HPDE6-E6E7 (cell line): ENCODE results near the gene BMERB1.

ENCODE experiments used
- DNase-seq: peaks from one replicate; pipeline ENCODE4 v3.0.0; 2011; ENCODE audit warnings: missing footprints; ENCODE audit errors: extremely low spot score

Gene BMERB1

DNA sequence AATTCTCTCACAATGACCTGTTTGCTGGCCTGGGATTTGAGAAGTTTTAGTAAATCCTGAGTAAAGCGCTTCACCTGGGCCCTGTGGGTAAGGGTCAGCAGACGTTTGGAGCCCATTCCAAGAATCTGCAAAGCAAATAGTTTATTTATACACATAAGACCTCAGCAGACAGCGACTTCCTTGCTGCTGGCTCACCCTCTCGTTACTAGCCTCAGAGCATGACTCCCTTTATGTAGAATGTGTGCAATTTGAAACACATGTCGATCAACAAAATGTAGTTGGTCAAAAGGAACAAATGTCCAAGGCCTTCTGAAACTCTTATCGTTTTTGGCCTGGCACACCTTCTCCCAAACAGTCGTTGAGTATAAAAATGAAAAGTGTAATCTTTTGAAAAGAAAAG, 177.2 kb downstream of the BMERB1 start:
- no peak for DNase-seq

DNA sequence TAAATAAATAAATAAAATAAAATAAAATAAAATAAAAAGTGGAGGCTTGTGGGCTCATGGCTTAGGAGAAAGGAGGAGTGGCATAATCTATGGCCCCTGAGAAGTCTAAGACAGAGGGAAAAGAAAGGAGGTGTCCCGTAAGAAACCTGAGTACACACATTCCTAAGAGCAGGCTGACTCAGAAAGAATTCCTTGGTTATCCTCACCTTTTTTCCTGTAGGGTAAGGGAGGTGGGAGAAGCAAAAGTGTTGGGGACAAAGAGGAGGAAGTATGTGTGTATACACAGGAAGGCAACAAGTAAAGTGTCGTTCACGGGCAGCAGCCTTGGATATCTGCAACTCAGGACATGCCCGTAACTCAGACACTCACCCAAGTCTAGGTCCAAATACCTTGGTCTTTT, 179.3 kb downstream of the BMERB1 start:
- DNase-seq, result peak; percentile 32

DNA sequence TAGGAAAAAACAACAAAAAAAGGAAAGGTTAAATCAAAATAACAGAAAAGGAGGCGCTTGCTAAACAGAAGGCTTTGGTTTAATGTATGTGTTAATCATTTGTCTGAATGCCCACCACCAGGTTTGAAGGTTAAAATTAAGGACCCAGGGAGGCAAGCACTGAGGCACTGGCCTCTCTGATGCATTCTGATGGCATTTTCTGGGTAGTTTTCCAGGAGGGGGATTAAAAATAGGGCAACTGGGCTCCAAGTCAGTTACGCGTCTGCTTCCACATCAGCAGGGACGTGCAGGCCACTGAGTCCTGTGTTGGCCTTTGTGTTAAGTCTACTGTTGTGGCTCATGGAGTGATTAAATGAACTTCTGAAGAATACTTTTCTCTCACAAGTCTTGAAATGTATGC, 181.6 kb downstream of the BMERB1 start:
- no peak for DNase-seq

DNA sequence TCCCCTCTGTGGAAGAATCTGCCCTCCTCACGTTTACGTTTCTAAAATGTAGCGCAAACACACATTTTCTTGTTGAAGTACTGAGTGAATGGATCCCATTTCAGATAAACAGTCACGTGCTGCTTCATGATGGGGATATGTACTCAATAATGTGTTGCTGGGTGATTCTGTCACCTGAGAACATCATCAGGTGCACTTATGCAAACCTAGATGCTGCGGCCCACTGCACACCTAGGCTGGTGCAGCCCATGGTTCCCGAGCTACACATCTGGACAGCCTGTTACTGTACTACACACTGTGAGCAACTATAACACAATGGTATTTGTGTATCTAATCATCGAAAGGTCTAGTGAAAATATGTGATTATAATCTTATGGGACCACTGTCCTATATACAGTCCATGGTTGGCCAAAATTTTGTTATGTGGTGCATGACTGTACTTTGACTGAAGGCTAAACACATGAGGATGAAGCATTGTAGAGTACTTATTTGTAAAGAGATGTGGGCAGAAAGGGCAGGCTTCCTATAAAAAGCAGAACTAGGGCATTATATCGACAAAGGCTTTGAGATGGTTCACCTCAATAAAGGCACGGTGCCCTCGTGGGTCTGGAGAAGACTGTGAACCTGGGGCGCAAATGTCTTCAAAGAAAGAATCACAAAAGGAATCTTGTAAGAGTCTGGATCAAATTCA, 182.2 kb downstream of the BMERB1 start:
- DNase-seq, result no peak

DNA sequence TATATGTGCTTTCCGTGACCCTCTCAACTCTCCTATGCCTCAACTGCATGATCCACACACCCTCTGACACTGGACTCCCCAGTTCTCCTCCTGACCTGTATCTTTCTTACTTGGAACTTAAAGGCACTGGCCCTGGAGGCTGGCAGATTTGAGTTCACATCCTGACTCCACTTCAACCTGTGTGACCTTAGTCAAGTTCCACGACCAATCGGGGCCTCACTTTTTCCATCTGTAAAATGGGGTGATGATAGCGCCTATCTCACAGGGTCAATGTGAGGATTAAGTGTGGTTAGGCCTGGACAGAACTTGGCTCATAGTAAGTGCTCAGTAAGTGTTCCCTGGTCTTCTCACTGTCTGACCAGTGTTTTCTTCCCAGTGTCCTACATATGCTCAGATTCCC, 183.5 kb downstream of the BMERB1 start:
- no peak for DNase-seq

DNA sequence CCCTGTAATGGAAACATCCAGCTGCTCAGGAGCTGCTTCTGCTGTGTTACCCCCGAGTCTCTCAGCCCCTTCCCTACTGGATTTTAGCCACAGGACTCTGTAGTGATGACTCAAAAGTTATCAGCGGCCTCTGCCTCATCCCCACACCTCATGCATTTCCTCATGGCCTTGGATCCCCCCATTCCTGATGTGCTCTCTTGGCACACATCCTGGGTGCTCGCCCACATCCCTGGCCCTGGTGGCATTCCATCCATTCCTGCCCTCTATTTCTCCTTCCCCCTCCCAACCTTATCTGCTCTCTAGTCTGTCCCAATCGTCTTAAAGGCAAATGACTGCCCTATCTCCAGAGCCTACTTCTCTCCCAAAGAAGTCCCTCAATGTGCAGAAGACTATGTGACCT, 184.0 kb downstream of the BMERB1 start:
- DNase-seq, result no peak

DNA sequence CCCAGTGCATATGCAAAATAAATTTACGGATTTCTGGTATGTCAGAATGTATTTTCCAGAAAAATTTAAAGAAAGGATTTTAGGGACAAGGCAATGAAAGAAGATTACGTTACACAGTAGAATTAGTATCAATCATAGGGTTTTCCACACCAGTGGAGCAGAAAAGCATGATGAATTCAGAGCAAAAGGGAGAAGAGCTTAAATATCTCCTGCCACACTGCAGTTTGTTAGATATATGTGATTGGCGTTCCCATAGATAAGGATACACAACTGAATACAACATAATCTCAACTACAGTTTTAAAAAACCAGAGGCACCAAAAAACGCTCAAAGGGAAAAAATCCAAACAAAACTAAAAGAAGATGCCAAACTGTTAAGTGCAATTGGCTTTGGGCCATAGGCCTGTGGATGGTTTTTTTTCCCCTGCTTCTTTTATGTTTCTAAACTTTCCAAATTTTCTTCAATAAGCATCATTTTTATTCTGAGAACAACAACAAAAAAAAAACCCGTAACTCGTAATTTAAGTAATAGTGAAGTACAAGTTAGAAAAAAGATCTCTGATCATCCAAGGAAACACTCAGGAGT, 186.3 kb downstream of the BMERB1 start:
- DNase-seq, result no peak

DNA sequence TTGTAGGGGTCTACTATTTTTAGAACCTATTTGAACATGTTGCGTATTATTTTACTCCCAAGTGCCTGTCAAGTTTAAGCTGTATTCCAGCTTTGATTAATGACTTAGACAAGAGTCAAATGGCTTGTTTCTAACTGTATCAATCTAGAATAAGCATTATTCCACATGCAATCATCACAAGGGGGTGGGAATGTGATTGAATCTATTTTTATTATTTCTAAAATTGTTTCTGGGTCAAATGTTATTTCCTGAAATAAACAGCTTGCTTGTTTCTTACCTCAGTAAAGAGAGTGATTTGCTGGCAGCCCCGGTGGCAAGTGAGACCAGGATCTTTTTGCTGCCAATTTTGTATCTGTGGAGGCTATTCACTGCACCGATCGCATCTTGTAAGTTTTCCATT, 187.1 kb downstream of the BMERB1 start:
- no peak for DNase-seq

DNA sequence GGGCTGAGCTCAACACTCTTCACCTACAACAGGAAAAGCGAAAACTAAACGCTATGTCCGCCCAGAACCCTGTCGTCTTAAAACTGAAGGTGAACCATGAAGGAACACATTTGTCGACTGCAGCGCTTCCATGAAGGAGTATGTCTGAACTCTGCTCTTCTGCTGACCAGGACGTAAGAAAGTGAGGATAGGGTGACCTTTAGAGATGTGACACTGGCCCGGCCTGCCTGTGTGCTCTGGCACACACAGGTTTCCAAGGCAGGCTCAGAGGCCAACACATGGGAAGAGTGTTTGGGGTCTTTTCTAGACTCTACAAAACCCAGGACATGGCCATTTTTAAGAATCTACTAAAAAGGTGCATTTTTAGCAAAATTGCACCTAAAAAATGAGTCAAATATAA, 187.5 kb downstream of the BMERB1 start:
- DNase-seq, result no peak

DNA sequence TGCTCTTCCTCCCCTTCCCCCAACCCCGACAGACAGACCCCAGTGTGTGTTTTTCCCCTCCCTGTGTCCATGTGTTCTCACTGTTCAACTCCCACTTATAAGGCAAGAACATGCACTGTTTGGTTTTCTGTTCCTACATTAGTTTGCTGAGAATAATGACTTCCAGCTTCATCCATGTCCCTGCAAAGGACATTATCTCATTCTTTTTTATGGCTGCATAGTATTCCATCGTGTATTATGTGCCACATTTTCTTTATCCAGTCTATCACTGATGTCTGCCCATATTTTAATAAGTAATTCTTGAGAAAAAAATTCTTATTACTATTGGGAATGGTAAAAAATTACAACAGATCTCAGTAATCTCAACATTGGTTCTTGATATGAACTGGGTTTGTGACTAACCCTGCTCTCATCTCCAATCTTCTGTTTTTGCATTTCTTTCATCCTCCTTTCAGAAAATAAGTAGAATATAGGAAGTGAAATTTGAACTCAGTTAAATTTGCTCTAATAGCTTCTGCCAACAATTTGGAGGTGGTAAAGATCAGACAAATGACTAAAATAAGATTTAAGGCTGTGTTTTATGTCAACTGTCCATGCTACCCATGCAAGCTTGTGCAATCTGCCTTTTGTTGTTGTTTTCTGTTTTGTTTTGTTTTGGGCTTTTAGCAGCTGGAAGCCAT, 197.5 kb downstream of the BMERB1 start:
- DNase-seq, result no peak

DNA sequence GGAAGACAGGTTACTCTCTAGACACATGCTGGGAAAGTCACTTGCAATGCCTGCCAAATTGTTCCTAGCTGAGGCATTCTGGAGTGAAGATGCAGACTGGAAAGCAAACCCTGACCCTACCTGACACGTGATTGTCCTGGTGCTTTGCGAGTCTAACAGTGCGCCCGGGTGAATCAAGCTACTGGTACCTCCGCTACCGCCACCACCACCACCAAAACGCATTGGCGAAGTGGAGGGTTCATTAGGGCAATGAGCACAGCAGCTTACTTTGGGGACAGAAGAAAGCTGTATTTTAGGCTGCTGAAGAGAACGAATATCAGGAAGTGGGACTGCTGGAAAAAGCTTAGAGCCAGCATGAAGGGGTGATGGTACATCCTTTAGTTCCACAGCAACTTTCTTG, 201.5 kb downstream of the BMERB1 start:
- no peak for DNase-seq

DNA sequence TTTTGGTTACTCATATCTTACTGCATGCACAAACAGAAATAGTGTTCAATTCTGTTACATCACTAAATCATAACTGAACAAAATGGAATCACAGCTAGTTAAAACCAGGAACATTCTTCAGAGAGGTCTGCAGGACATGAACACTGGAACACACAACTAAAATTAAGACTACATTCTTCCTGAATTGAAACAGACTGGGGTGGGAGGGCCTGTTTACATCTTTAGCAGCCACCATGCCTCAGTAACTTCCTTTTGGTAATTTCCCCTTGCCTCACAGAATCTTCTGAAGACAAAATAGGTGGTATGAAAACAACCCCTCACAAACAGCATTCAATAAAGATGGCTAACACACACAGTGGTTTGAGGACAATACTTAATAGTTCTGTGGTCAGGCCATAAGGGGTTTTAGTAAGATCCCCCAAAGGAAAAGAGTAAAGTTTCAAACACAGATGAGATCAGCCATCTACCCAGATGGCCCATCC, 202.0 kb downstream of the BMERB1 start:
- no peak for DNase-seq
